ENCODE data around the gene MRPL43.

DNA sequence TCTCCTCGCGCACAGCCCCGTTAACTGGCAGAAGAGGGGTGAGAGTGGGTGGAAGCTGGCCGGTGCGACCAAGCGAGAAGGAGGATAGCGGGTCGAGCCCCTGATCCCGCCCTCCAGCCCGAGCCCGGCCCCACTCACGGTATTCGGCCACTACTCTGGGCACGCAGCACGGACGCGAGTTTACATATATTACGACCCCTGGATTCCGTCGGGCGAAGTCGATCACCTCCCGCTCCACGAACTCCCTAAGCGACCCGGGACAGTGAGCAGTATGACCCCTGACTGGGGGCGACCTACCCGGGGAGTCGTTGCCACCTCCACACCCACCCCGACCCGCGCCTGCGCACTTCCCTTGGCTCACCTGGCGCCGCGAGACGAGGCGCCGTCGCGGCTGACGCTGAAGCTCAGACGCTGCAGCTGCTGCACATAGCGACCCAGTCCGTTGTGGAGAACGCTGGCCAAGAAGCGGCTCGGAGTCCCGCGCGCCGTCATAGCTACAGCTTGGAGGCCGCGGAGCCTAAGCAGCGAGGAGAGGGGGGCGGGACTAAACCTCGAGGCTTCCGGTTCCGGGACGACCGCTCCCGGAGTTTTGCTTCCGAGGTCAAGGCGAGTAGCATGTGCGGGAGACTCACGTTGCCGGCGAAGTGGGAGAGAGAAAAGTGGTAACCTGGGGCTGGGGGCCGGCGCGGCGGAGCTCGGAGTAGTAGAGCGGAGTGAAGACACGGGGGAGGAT, at the start of gene MRPL43, which contains the start of gene TWNK:
- TF ChIP-seq POLR2A (IDR thresholded peaks at IDR 0.05) (peak; percentile 49), CTCF (IDR thresholded peaks at IDR 0.05) (no peak)
